ENCODE data around the gene VPS52. TPM values are rescaled to one million over a fixed set of nuclear protein-coding genes. Genes with fewer than 3 reads are reported as not detected.
A peak's percentile ranks its signal among the peaks of the same experiment; 100 is the strongest.

The VPS52 gene, protein sequence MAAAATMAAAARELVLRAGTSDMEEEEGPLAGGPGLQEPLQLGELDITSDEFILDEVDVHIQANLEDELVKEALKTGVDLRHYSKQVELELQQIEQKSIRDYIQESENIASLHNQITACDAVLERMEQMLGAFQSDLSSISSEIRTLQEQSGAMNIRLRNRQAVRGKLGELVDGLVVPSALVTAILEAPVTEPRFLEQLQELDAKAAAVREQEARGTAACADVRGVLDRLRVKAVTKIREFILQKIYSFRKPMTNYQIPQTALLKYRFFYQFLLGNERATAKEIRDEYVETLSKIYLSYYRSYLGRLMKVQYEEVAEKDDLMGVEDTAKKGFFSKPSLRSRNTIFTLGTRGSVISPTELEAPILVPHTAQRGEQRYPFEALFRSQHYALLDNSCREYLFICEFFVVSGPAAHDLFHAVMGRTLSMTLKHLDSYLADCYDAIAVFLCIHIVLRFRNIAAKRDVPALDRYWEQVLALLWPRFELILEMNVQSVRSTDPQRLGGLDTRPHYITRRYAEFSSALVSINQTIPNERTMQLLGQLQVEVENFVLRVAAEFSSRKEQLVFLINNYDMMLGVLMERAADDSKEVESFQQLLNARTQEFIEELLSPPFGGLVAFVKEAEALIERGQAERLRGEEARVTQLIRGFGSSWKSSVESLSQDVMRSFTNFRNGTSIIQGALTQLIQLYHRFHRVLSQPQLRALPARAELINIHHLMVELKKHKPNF
- total RNA-seq, result 10 to 100 TPM; 37.1 to 40.5 TPM

DNA sequence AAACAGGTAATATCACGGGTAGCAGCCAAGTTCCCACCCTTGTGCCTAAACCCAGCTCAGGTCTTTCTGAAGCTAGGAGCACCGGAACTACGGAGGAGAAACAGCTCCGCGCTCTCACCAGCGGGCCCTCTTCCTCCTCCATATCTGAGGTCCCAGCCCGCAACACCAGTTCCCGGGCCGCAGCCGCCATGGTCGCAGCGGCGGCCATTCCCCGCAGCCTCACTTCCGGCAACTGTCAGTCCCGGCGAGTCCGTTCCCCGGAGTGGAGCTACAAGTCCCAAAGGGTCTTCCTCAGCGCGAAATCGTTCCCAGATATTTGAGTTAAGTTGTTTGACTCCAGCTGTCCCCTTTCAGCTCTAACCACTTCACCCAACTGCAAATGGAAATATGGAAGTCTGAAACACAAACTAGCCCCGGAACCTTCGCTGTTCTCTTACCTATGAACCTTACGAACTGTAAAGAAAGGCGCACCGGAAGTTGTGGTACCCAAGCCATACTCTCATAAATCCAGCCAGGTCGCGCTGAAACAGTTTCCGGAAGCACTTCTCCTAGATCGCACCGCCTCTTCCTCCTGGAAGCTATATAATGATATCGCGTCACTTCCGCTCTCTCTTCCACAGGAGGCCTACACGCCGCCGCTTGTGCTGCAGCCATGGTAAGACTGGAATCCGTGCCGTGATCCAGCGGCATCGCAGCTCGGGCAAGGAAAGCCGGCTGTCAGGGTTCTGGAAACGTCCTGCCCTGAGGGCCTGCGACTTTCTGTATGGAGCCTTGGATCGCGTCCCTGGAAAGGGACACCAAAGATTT is at the start of gene VPS52, which contains the start of gene RPS18:
TSS of gene VPS52 (minus strand) at position 409 of the 807 bp plus-strand sequence. CDS start at position 208, 201 bp downstream.
TSS of gene RPS18 (plus strand) at position 608 of the 807 bp plus-strand sequence. CDS start at position 653, 45 bp downstream.
- 0 to 1% methylated on average over 26 to 48 of the region's 48 CpGs for WGBS, 2 donors
- H3K9me3 ChIP-seq, result no peaks in the 10 kb centered on the region
- H3K4me1 ChIP-seq, result peaks cover 57% of the 10 kb centered on the region
- H3K4me3 ChIP-seq, result peak within 1 kb of the TSS; percentile 38 to 76
- no peaks in the 10 kb centered on the region for H3K27me3 ChIP-seq
- intact Hi-C loops (cut with DNase I), result no loop called here
- DNase-seq (peak; percentile 94 to 99 (median 98)), ATAC-seq (peak; percentile 97)
- TF ChIP-seq CTCF (IDR thresholded peaks at IDR 0.05) (peak in 2 of 7 experiments; percentile 6 to 9), POLR2A (IDR thresholded peaks at IDR 0.05) (peak; percentile 74 to 97 (median 97))
- peaks cover 0 to 31% of the 10 kb centered on the region in 2 donors for H3K36me3 ChIP-seq (replicated peaks in 1 of 2; ENCODE audit: insufficient read depth in 1 of 2, low read depth in 2 of 2)
- peak within 1 kb of the TSS; percentile 79 to 95 (median 87) for H3K27ac ChIP-seq

GRCh38 chr6:33321227-33321626 is 49.6 kb upstream of the VPS52 start:
- intact Hi-C loops (cut with DNase I), result no loop called here
- no peak for DNase-seq
- 69 to 78% methylated on average over 7 to 9 of the region's 9 CpGs for WGBS, 2 donors
- no peak for ATAC-seq
- Histone ChIP-seq H3K4me1 (peaks cover 57% of the 10 kb centered on the region), H3K27ac (peak overlapping the region in 1 of 4 donors; percentile 71), H3K36me3 (replicated peaks in 1 of 2; ENCODE audit: insufficient read depth in 1 of 2, low read depth in 2 of 2) (peaks cover 3 to 4% of the 10 kb centered on the region in 2 donors), H3K27me3 (no peaks in the 10 kb centered on the region), H3K4me3 (no peak overlapping the region), H3K9me3 (no peaks in the 10 kb centered on the region)
- TF ChIP-seq POLR2A (IDR thresholded peaks at IDR 0.05) (no peak), CTCF (IDR thresholded peaks at IDR 0.05) (no peak)

- intact Hi-C loops (cut with DNase I), result no loop called here
- H3K4me1 ChIP-seq, result peaks cover 58% of the 10 kb centered on the region
- peak overlapping the region in 3 of 4 donors; percentile 34 to 71 (median 50) for H3K27ac ChIP-seq
- H3K9me3 ChIP-seq, result no peaks in the 10 kb centered on the region
- no peaks in the 10 kb centered on the region for H3K27me3 ChIP-seq
- peak; percentile 64 to 76 (median 72) for DNase-seq
- peaks cover 3 to 4% of the 10 kb centered on the region in 2 donors for H3K36me3 ChIP-seq (replicated peaks in 1 of 2; ENCODE audit: insufficient read depth in 1 of 2, low read depth in 2 of 2)
- ATAC-seq, result no peak
- 70 to 73% methylated on average over 31 to 32 of the region's 32 CpGs for WGBS, 2 donors
- no peak overlapping the region for H3K4me3 ChIP-seq
- TF ChIP-seq CTCF (IDR thresholded peaks at IDR 0.05), result no peak
- peak in 1 of 3 donors; percentile 4 for TF ChIP-seq POLR2A (IDR thresholded peaks at IDR 0.05)
Observed at GRCh38 chr6:33320315-33321181, 48.9 kb upstream of the VPS52 start.

DNA sequence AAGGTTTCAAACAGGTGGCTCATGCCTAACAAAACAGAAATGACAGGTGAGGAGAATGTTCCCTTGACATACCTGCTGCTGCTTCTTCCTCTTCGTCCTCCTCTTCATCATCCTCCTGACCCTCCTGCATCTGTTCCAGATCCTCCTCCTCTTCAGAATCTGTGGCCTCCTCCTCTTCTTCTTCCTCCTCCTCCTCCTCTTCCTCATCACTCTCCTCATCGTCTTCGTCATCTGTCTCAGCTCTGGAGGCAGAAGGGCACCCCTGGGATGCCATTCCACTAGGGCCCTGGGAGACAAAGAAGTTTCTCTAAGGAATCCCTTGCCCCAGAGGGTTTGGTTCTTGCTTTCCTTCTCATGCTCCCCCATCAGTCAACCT is 48.3 kb upstream of the VPS52 start:
- peaks cover 64% of the 10 kb centered on the region for H3K4me1 ChIP-seq
- H3K4me3 ChIP-seq, result no peak overlapping the region
- H3K36me3 ChIP-seq (replicated peaks in 1 of 2; ENCODE audit: insufficient read depth in 1 of 2, low read depth in 2 of 2), result peaks cover 3 to 4% of the 10 kb centered on the region in 2 donors
- peak overlapping the region in 3 of 4 donors; percentile 34 to 71 (median 50) for H3K27ac ChIP-seq
- H3K9me3 ChIP-seq, result no peaks in the 10 kb centered on the region
- H3K27me3 ChIP-seq, result no peaks in the 10 kb centered on the region
- ATAC-seq (no peak), DNase-seq (no peak)
- WGBS, 2 donors, result 81 to 91% methylated on average over 3 of the region's 3 CpGs
- intact Hi-C loops (cut with DNase I), result no loop called here
- no peak for TF ChIP-seq CTCF (IDR thresholded peaks at IDR 0.05)
- no peak for TF ChIP-seq POLR2A (IDR thresholded peaks at IDR 0.05)

Measured in body of pancreas (tissue), 4 donors.